Lung (tissue), 12 donors: ENCODE results near the gene P2RX1. TPM values are rescaled to one million over a fixed set of nuclear protein-coding genes. Genes with fewer than 3 reads are reported as not detected.
A peak's percentile ranks its signal among the peaks of the same experiment; 100 is the strongest.

ENCODE experiments used
- ATAC-seq: fragments of 200-7000 bp; cut with Tn5 transposase; one replicate; pipeline ENCODE4 v1.9.1; 2020; ENCODE audit warnings: moderate number of reproducible peaks; ENCODE audit not compliant: insufficient read depth, low FRiP score
- DNase-seq, 3 donors: peaks; one replicate each; pipeline ENCODE4 v3.0.0-alpha.2; 2013 to 2017
- H3K27ac ChIP-seq, 2 donors: one replicate each; pipeline ENCODE4 v1.5.1; 2013; ENCODE audit warnings: mild to moderate bottlenecking in 2 of 2, moderate library complexity in 2 of 2, control low read depth in 1 of 2, inconsistent platforms in 1 of 2, low read depth in 1 of 2, low read length in 1 of 2
- H3K27me3 ChIP-seq, 3 donors: one replicate each; pipeline ENCODE4 v1.5.1; 2013; ENCODE audit warnings: low read length in 2 of 3; ENCODE audit not compliant: control insufficient read depth in 3 of 3, insufficient read depth in 3 of 3
- H3K36me3 ChIP-seq, 4 donors: one replicate each; pipeline ENCODE4 v1.5.1; 2013; ENCODE audit warnings: low read length in 4 of 4, mild to moderate bottlenecking in 1 of 4, moderate library complexity in 1 of 4; ENCODE audit not compliant: control insufficient read depth in 4 of 4, insufficient read depth in 4 of 4
- H3K4me1 ChIP-seq, 5 donors: one replicate each; pipeline ENCODE4 v1.5.1; 2013; ENCODE audit warnings: low read length in 5 of 5, mild to moderate bottlenecking in 2 of 5, moderate library complexity in 1 of 5; ENCODE audit not compliant: control insufficient read depth in 5 of 5, insufficient read depth in 5 of 5
- H3K4me3 ChIP-seq: one replicate; pipeline ENCODE4 v1.5.1; 2013; ENCODE audit warnings: mild to moderate bottlenecking, control low read depth, moderate library complexity
- H3K9ac ChIP-seq, 2 donors: one replicate each; pipeline ENCODE4 v1.5.1; 2013; ENCODE audit warnings: low read length in 2 of 2, control low read depth in 1 of 2; ENCODE audit not compliant: insufficient read depth in 1 of 2
- H3K9me3 ChIP-seq, 4 donors: one replicate each; pipeline ENCODE4 v1.5.1; 2013; ENCODE audit warnings: low read length in 3 of 4, mild to moderate bottlenecking in 1 of 4, moderate library complexity in 1 of 4; ENCODE audit not compliant: control insufficient read depth in 4 of 4, insufficient read depth in 3 of 4
- WGBS, 2 donors: extraction: QIAGEN DNeasy Blood & Tissue Kit; methylation state at CpG; one replicate each; pipeline ENCODE4 v1.1.7; 2013; 5-methylcytosine and 5-hydroxymethylcytosine counted together
- polyA plus RNA-seq, 2 donors: library from polyadenylated mRNA; stranded (reverse); fragments of 200-250 nt; gene quantifications; one replicate each; pipeline ENCODE4 v1.2.1, GENCODE V29; 2013
- total RNA-seq, 2 donors: library from RNA; depleted of rRNA in 1 of 2; stranded (reverse); fragments of >200 nt in 1 of 2; gene quantifications; one replicate each; pipeline ENCODE4 v1.2.1, GENCODE V29; 2014 to 2021
- TF ChIP-seq, protein P1 (sequence below): IDR thresholded peaks from 2 replicates; pipeline ENCODE4 v1.5.1; 2012; ENCODE audit warnings: mild to moderate bottlenecking; ENCODE audit errors: control extremely low read depth, extremely low read depth
- donor health status: control.
- donor health status: control.
- donor health status: Bipolar disorder and iron deficiency.
- donor health status: healthy.
- donor health status: DM: yes; HTN: yes; CAD: no.

P2RX1 gene
- total and polyA plus RNA-seq, 4 donors, result 4.6 to 16.4 (median 10.5) TPM

DNA sequence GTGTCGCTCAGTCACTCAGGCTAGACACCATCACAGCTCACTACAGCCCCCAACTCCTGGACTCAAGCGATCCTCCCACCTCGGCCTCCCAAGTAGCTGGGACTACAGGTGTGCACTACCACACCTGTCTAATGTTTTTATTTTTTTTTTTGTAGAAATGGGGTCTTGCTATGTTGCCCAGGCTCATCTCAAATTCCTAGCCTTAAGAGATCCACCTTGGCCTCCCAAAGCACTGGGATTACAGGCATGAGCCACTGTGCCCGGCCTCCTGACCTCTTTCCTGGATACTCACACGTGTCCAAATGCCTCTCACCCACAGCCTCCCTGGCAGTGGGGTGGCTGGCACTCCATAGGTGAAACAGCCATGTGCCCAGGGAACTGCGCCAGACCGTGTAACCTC lies 40.9 kb downstream of the P2RX1 start:
- Histone ChIP-seq H3K36me3 (peaks cover 0 to 24% (median under 1%) of the 10 kb centered on the region in 4 donors), H3K27ac (no peak overlapping the region), H3K27me3 (no peaks in the 10 kb centered on the region), H3K4me1 (peaks cover 0 to 18% (median 0%) of the 10 kb centered on the region in 5 donors), H3K9me3 (no peaks in the 10 kb centered on the region), H3K4me3 (no peak overlapping the region), H3K9ac (no peak overlapping the region)
- ATAC-seq (no peak), DNase-seq (no peak)
- TF ChIP-seq, protein P1, sequence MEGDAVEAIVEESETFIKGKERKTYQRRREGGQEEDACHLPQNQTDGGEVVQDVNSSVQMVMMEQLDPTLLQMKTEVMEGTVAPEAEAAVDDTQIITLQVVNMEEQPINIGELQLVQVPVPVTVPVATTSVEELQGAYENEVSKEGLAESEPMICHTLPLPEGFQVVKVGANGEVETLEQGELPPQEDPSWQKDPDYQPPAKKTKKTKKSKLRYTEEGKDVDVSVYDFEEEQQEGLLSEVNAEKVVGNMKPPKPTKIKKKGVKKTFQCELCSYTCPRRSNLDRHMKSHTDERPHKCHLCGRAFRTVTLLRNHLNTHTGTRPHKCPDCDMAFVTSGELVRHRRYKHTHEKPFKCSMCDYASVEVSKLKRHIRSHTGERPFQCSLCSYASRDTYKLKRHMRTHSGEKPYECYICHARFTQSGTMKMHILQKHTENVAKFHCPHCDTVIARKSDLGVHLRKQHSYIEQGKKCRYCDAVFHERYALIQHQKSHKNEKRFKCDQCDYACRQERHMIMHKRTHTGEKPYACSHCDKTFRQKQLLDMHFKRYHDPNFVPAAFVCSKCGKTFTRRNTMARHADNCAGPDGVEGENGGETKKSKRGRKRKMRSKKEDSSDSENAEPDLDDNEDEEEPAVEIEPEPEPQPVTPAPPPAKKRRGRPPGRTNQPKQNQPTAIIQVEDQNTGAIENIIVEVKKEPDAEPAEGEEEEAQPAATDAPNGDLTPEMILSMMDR, result no peak
- 96 to 97% methylated on average over 7 of the region's 7 CpGs for WGBS, 2 donors

DNA sequence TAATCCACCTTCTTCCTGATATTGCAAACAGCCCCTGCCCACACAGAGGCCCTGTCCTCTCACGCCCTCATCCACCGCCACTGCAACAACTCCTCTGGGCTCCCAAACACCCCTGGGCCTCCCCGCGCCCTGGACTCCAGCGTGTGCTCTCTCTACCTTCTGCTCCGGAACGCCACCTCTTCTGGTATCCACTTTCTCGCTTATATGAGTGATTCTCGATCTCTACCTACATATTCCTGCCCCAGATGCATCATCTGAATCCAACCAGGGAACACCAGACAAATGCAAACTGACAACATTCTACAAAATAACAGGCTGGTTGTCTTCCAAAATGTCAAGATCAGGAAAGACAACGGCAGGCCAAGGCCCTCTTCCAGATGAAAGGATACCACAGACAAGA lies 42.4 kb downstream of the P2RX1 start:
- H3K9me3 ChIP-seq, result no peaks in the 10 kb centered on the region
- no peak for ATAC-seq

DNA sequence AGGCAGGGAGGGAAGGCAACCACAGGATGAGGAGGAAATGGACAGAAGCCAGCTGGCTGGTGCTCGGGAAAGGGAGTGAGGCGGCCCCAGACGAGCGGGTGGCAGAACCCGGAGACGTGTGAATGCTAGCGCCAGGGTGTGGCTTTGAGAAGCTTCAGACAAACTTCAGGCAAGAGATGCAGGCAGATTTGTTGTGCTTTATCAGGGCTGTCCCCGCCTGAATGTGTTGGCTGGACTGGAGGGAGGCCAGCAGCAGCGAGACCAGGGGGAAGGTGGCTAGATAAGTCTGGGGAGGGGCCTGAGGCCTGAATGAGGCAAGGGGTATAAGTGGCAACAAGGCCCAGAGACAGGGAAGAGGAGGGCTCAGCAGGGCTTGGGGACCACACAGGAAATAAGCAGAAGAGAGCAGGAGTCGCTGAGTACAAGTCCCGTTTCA lies 45.4 kb downstream of the P2RX1 start:
- H3K4me3 ChIP-seq, result no peak overlapping the region
- H3K4me1 ChIP-seq, result peaks cover 0 to 16% (median 0%) of the 10 kb centered on the region in 5 donors
- H3K27ac ChIP-seq, result no peak overlapping the region
- peak; percentile 68 to 80 (median 72) for DNase-seq
- ATAC-seq, result no peak
- H3K27me3 ChIP-seq, result no peaks in the 10 kb centered on the region
- peaks cover 0 to 27% (median under 1%) of the 10 kb centered on the region in 4 donors for H3K36me3 ChIP-seq
- TF ChIP-seq, protein P1, result no peak
- H3K9ac ChIP-seq, result no peak overlapping the region
- H3K9me3 ChIP-seq, result no peaks in the 10 kb centered on the region
- 30 to 33% methylated on average over 11 of the region's 11 CpGs for WGBS, 2 donors

More for the DNA sequence above, 42.4 kb downstream of the P2RX1 start:
- TF ChIP-seq, protein P1, result no peak
- Histone ChIP-seq H3K27ac (no peak overlapping the region), H3K4me1 (peaks cover 0 to 7% (median 0%) of the 10 kb centered on the region in 5 donors), H3K4me3 (no peak overlapping the region), H3K36me3 (peaks cover 0 to 26% (median under 1%) of the 10 kb centered on the region in 4 donors), H3K9ac (no peak overlapping the region), H3K27me3 (no peaks in the 10 kb centered on the region)
- no peak for DNase-seq
- WGBS, 2 donors, result 95 to 97% methylated on average over 10 of the region's 10 CpGs

DNA sequence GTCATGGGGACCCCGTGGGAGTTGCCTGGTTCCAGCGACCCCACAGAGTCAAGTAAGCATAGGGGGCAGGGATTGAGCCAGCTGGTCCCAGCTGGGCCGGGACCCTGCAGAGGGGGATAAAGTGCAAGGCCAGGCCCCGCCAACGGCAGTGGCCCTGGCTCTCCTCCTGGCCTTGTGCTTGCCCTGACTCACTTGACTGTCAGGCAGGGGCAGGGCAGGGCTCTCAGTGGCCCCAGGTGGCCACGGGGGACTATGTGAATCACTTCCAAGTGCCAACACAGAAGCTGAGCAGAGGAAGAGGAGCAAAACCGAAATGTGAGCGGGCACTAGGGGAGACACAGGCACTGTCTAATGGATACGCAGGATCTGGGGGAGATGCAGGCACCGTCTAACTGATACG lies 48.7 kb downstream of the P2RX1 start:
- 85 to 87% methylated on average over 11 of the region's 11 CpGs for WGBS, 2 donors
- no peak for ATAC-seq
- no peak overlapping the region for H3K4me3 ChIP-seq
- TF ChIP-seq, protein P1, result no peak
- DNase-seq, result no peak
- H3K4me1 ChIP-seq, result peaks cover 0 to 28% (median 3%) of the 10 kb centered on the region in 5 donors
- no peak overlapping the region for H3K9ac ChIP-seq
- H3K9me3 ChIP-seq, result no peaks in the 10 kb centered on the region
- H3K27ac ChIP-seq, result no peak overlapping the region
- H3K36me3 ChIP-seq, result peaks cover 0 to 20% (median 0%) of the 10 kb centered on the region in 4 donors
- H3K27me3 ChIP-seq, result no peaks in the 10 kb centered on the region
